Left forelimb (tissue), 1 donor: ENCODE results near the gene CFAP119.

Source experiments
- DNase-seq: peaks from one replicate; pipeline ENCODE4 v3.0.0-alpha.2; 2018; ENCODE audit warnings: low spot score

The CFAP119 gene

DNA sequence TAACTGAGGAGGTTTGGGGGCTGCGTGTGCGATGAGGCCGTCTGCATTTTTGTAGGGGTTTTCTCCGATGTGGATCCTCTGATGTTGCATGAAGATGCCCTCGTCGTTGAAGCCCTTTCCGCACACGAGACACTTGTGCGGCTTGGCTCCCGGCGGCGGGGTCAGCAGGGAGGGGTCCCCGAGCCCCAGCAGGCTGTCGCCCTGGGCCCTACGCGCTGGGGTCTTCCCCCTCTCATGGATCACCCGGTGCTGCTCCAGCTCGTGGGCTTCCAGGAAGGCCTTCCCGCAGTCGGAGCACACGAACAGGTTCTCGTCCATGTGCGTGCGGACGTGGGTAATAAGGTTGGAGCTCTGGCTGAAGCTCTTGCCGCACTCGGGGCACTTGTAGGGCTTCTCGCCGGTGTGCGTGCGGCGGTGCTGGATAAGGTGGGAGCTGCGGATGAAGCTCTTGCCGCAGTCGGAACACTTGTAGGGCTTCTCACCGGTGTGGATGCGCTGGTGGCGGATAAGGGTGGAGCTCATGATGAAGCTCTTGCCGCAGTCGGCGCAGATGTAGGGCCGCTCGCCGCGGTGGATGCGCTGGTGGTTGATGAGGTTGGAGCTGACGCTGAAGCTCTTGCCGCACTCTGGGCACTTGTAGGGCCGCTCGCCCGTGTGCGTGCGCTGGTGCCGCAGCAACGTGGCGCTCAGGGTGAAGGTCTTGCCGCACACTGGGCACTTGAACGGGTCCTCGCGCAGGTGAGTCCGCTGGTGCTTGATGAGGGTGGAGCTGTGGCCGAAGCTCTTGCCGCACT is 20.8 kb upstream of the CFAP119 start:
- DNase-seq: no peak

- no peak for DNase-seq
Observed at GRCh38 chr16:30780549-30780948, 18.7 kb upstream of the CFAP119 start.

DNA sequence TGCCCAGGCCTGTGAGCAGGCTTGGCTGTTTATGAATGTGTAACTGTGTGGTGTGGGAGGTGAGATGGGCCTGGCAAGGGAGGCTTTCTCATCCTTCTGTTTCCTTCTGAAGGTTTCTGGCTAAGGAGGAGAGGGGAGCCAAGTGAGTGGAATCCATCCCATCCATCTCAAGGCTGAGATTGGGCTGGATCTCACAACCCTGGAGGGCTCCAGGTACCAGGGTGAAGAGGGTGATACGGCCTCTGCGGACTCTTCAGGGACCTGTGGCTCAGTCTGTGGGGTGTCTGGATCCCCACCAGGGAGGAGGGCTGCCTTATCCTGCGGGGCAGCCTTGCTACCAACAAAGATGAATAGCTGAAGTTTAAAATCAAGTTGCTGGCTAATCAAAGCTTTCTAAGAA is 18.2 kb upstream of the CFAP119 start:
- no peak for DNase-seq

DNA sequence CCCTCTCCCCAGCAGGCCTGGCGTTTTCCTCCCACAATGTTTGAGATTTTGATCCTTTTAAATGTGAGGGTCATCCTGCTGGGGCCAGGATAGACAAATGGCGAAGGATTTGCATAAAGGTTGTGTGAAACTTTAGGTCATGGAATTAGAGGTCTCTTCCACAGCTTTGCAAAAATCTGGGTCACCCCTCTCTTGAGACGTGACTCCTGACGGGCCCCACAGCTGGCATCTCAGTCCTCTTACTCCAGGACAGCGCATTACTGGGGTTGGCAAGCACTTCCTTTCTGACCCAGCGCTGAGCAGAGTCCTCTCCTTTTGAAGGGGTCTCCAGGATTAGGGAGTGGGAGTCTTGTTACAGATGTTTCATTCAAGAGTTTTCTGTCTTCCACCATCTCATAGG is 17.7 kb upstream of the CFAP119 start:
- no peak for DNase-seq

DNA sequence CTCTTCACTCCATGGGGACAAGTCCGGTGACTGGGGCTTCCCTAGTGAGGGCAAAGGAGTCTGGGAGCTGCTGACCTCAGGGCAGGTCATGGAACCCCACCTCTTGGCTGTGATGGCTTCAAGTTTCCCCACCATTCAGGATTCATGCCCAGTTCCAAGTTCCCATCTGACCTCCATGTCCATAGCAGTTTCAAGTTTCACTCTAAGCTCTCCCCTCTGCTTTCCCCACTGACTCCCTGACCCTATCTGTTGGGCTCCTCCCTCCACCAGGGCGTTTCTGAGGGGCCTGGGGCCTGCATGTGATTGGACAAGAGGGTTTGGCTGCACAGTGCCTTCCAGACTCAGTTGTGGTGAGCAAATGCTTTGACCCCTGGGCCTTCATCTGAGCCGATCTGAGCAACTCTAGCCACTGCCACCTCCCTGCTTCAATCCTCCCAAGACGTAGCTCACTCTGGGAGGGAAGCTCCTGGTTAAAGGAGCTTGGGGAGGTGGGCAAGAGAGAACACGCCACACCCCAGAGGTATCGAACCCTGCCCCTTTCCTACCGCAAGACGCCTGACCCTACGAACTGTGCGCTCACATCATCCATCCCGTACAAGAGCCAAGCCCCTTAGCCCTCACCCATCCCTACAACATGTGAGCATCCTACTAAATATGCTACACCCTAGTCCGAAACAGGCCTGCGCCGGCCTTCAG is 16.8 kb upstream of the CFAP119 start:
- no peak for DNase-seq

- DNase-seq: no peak
Observed at GRCh38 chr16:30777591-30778297, 15.9 kb upstream of the CFAP119 start.

- peak; percentile 91 for DNase-seq
Observed at GRCh38 chr16:30775392-30776188, 13.7 kb upstream of the CFAP119 start.

DNA sequence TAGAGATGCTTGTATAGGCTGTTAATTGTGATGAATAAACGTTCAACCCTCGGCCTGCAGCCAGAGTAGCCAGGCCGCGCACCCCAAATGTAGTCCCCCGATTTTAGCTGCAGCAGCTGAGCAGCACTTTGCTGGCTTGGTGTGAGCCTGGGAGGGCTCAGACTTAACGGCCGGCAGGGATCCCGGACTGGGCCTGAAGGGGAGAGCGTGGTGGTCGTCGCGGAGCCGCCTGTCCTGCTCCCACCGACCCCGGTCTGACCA is 13.2 kb upstream of the CFAP119 start:
- no peak for DNase-seq

- no peak for DNase-seq
Observed at GRCh38 chr16:30774367-30775130, 12.7 kb upstream of the CFAP119 start.

DNA sequence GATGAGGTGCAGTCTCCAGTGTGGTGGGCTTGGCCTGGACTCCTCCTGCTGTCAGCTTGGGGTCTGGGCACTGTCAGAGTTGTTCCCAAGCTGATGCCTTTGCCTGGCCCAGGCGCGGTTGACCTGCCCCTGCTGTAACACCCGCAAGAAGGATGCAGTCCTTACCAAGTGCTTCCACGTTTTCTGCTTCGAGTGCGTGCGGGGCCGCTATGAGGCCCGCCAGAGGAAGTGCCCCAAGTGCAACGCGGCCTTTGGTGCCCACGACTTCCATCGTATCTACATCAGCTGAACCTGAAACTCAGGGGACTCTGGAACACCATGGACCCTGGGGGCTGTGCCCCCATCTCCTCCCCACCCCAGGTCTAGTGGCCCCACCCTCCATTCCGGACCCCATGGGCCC is 12.0 kb upstream of the CFAP119 start:
- no peak for DNase-seq

GRCh38 chr16:30771726-30772125 is 9.9 kb upstream of the CFAP119 start:
- no peak for DNase-seq

DNA sequence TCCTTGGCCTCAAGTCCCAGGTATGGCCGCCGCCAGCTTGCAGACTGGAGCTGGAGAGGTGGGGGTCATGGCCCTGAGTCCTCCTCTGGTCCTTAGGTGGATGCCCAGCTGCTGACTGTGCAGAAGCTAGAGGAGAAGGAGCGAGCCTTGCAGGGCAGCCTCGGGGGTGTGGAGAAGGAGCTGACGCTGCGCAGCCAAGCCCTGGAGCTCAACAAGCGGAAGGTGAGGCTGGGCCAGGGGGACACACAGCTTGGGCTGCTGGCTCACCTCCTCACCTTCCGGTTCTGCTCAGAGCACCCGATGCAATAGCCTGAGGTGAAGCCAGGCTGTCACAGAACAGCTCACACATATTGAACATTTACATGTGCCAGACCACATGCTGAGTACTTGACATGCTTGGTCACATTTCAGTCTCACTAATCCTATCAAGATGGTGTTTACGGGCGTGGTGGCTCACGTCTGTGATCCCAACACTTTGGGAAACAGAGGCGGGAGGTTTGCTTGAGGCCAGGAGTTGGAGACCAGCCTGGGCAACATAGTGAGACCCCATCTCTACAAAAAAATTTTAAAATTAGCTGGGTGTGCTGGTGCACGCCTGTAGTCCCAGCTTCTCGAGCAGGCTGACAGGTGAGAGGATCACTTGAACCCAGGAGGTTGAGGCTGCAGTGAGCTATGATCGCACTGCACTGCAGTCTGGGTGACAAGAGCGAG is 7.7 kb upstream of the CFAP119 start:
- no peak for DNase-seq

- DNase-seq: no peak
Observed at GRCh38 chr16:30768583-30769181, 6.8 kb upstream of the CFAP119 start.

DNA sequence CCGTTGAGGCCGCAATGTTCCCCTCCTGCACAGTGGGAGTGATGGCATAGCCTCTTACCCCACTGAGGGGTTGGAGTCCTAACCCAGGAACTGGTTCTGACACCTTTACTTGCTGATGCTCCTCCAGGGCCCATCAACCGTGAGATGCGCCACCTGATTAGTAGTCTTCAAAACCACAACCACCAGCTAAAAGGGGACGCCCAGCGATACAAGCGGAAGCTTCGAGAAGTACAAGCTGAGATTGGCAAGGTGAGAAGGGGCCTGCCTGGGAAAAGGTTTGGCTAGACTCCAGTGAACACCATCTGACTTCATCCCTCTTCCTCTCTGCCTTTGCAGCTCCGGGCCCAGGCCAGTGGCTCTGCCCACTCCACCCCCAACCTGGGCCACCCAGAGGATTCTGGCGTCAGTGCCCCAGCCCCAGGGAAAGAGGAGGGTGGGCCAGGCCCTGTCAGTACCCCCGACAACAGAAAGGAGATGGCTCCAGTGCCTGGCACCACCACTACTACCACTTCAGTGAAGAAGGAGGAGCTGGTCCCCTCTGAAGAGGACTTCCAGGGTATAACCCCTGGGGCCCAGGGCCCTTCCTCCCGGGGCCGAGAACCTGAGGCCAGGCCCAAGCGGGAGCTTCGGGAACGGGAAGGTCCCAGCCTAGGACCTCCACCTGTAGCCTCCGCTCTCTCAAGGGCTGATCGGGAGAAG is 6.1 kb upstream of the CFAP119 start:
- DNase-seq: no peak

DNA sequence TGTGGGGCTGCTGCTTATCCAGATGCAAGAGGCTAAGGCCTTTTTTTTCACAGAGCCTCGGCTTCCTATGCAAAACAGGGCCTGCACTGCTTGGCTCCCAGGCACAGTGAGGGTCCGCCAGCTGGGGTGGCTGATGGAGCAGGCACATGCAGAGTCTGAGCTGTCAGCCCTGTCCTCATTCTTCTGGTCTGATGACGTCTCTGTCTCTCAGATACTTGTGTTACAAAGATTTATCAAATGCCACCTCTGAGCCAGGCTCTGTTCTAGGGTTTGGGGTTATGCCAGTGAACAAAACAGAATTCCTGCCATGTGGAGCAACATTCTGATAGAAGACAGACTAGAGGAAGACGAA is 5.0 kb upstream of the CFAP119 start:
- DNase-seq: no peak

DNA sequence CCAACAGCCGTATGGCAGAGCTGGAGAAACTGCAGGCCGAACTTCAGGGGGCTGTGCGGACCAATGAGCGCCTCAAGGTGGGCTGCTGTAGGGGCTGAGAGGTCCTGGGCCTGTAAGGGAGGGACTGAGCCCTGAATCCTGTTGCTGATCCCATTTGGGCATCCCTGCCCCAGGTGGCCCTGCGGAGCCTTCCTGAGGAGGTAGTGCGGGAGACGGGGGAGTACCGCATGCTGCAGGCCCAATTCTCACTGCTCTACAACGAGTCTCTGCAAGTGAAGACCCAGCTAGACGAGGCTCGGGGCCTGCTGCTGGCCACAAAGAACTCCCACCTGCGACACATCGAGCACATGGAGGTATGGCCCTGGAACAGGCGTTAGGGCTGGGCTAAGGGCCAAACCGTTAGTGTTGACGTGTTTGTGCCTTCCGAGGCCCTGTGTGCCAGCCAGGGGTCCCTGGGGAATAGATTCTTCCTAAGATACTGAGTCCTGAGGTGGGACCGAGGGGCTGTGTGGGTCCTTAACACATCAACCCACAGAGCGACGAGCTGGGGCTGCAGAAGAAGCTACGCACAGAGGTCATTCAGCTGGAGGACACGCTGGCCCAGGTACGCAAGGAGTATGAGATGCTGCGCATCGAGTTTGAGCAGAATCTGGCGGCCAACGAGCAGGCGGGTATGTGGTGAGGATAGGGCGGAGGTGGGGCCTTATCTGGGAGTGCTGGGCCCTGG is 4.5 kb upstream of the CFAP119 start:
- DNase-seq: no peak

- DNase-seq: no peak
Observed at GRCh38 chr16:30764816-30765465, 3.1 kb upstream of the CFAP119 start.

DNA sequence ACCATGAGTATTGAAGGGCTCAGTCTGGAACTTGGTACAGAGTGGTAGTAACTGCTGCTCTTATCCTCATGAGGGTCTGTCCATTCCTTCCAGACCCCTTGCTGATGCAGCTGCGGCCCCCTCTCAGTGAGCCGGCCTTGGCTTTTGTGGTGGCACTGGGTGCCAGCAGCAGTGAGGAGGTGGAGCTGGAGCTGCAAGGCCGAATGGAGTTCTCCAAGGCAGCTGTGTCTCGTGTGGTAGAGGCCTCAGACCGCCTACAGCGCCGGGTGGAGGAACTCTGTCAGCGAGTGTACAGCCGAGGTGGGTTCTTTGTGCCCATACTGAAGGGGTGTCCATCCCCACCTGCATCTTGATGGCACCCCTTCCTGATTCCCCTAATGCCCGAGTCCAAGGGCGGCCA is 2.2 kb upstream of the CFAP119 start:
- no peak for DNase-seq
